ENCODE data around the gene GDPD4.

Gene GDPD4

DNA sequence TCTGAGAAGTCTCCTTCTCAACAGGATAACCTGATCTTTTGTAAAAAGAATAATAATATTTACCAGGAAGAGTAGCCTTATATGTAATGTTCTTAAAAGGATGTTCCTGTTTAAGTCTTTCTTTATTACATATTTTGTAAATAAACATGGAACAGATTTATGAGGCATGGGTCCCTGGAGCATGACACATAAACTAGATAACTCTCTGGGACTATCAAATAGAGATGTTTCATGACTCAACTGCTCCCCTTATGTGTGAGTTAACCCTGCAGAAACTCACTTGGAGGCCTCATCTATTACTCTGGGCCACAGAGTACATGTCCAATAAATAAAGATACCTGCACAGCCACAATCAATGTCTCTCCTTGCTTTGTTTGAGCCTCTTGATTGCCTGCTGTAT lies 64.6 kb downstream of the GDPD4 start:
- ChIA-PET POLR2A (no interaction called here), CTCF (interaction anchor here (1.1 kb wide), 1 partner anchor 9 kb away, joined by 4 read pairs; no protein-coding TSS in a partner anchor)
- TF ChIP-seq, protein P1, sequence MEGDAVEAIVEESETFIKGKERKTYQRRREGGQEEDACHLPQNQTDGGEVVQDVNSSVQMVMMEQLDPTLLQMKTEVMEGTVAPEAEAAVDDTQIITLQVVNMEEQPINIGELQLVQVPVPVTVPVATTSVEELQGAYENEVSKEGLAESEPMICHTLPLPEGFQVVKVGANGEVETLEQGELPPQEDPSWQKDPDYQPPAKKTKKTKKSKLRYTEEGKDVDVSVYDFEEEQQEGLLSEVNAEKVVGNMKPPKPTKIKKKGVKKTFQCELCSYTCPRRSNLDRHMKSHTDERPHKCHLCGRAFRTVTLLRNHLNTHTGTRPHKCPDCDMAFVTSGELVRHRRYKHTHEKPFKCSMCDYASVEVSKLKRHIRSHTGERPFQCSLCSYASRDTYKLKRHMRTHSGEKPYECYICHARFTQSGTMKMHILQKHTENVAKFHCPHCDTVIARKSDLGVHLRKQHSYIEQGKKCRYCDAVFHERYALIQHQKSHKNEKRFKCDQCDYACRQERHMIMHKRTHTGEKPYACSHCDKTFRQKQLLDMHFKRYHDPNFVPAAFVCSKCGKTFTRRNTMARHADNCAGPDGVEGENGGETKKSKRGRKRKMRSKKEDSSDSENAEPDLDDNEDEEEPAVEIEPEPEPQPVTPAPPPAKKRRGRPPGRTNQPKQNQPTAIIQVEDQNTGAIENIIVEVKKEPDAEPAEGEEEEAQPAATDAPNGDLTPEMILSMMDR (IDR thresholded peaks at IDR 0.05; ENCODE audit: control extremely low read depth, extremely low read depth, low read depth, missing control alignments) = no peak
- no peak for DNase-seq (ENCODE audit: extremely low spot score)

DNA sequence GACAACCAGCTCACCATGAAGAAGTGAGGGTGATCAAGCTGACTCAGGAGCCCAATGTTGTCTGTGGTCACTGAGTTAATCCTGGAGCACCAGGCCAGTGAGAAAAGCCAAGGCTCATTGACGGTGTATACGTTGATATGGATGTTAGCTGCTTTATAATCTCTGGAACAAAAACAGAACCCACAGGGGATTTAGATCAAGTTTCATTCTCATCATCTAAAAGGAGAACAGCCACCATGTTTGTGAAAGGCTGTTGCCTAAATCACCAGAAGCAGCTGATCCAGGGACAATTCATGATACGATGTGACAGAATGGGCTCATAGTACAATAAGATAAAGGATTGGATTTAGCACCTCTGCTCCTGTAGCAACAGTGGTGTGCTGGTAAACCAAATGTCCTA lies 68.5 kb downstream of the GDPD4 start:
- TF ChIP-seq, protein P1 (IDR thresholded peaks at IDR 0.05; ENCODE audit: control extremely low read depth, extremely low read depth, low read depth, missing control alignments) = no peak
- ChIA-PET CTCF (interaction anchor here (1.9 kb wide), 1 partner anchor 17 kb away, joined by 6 read pairs; no protein-coding TSS in a partner anchor), POLR2A (no interaction called here)
- DNase-seq (ENCODE audit: extremely low spot score) = no peak

DNA sequence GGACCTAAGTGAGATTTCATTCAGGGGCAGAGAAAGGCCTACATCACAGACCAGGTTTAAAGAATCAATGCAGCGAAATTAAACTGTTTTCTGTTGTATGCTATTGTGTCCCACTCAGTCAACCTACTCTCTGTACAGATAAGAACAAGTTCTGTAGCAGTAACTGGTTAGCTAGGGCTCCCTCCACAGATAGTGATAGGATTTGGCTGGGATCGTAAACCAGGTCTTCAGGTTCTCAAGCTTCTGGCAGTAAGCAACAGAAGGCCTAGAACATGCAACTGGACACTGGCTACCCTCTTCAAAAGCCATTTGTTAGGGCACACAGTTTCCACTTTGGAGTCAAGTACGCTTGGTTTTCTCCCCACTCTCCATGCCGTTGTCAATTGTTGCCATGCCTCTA lies 69.2 kb downstream of the GDPD4 start:
- ChIA-PET CTCF (no interaction called here), POLR2A (no interaction called here)
- DNase-seq (ENCODE audit: extremely low spot score) = no peak
- TF ChIP-seq, protein P1 (IDR thresholded peaks at IDR 0.05; ENCODE audit: control extremely low read depth, extremely low read depth, low read depth, missing control alignments) = no peak

DNA sequence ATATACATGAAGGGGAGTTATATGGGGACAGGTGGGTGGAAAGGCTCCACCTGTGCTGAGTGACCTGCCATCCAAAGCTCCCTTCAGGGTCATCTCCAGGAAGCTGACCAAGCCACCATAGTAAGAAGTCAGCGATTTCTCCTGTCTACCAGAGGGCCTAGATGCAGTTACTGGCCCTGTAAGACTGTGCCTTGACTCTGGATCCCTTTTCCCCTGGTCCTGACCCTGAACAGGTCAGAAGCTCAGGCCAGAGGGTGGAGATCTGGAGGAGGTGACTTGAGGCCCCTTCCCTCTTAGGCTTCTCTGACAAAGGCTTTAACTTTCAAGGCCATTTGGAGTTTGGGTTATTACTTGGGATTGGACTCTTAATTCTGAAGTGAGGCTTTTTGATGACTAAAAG lies 69.7 kb downstream of the GDPD4 start:
- no peak for DNase-seq (ENCODE audit: extremely low spot score)
- TF ChIP-seq, protein P1 (IDR thresholded peaks at IDR 0.05; ENCODE audit: control extremely low read depth, extremely low read depth, low read depth, missing control alignments) = no peak
- CTCF ChIA-PET = interaction anchor here (1.4 kb wide), 1 partner anchor 24 kb away, joined by 4 read pairs; no protein-coding TSS in a partner anchor
- POLR2A ChIA-PET = no interaction called here

DNA sequence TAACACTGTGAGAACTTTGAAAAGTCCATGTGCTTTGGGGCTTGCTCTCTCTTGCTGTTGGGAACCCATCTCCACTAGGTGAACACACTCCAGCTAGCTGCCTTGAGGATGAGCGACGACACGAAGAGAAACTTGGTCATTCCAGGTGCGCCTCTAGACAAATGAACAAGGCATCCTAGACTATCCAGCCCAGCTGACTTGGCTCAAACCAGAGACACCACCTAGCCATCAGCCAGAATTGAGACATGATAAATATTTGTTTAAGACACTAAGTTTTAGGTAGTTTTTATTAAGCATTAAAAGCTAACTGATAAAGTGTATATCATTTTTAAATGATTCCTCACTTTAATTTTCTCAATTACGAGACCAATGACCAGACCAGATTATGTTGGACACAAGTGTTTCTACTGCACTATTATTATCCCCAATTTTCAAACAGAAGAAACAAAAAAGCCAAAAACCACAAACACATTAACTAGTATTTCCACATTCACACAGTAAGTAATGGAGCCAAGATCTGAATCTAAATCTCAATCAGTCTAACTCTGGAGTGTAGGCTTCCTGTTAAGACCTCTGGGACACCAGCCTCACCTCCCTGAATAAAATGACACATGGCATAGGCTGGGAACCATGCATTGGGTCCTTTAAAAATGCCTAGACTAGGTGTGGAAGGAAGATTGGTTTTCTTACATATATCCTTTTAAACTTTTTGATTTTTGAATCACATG lies 70.4 kb downstream of the GDPD4 start:
- no peak for DNase-seq (ENCODE audit: extremely low spot score)
- POLR2A ChIA-PET = no interaction called here
- TF ChIP-seq, protein P1 (IDR thresholded peaks at IDR 0.05; ENCODE audit: control extremely low read depth, extremely low read depth, low read depth, missing control alignments) = no peak
- CTCF ChIA-PET = interaction anchor here (1.4 kb wide), 1 partner anchor 23 kb away, joined by 4 read pairs; no protein-coding TSS in a partner anchor

DNA sequence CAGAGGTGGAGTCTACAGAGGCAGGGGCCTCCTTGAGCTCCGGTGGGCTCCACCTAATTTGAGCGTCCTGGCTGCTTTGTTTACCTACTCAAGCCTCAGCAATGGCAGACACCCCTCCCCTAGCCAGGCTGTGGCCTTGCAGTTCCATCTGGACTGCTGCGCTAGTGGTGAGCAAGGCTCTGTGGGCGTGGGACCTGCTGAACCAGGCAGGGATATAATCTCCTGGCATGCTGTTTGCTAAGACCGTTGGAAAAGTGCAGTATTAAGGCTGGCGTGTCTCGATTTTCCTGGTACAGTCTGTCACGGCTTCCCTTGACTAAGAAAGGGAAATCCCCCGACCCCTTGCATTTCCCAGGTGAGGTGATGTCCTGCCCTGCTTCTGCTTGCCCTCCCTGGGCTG lies 77.7 kb downstream of the GDPD4 start:
- ChIA-PET CTCF (no interaction called here), POLR2A (no interaction called here)
- TF ChIP-seq, protein P1 (IDR thresholded peaks at IDR 0.05; ENCODE audit: control extremely low read depth, extremely low read depth, low read depth, missing control alignments) = no peak
- no peak for DNase-seq (ENCODE audit: extremely low spot score)

All from GM10248 (cell line).